RCC 7860 (cell line): ENCODE results near the gene STARD10.
"Not testable (repeated sequence)": the region's sequence is repeated elsewhere in the genome, so short reads cannot be mapped to it uniquely, and the experiment has no call there.

Experiments
- DNase-seq: peaks from one replicate; pipeline ENCODE4 v3.0.0-alpha.2; 2015; ENCODE audit warnings: low spot score
- FAIRE-seq: peaks from 2 replicates; lab custom pipeline; 2012; peaks lifted over from hg19 to GRCh38; lab: Jason Lieb, UNC

STARD10 gene

DNA sequence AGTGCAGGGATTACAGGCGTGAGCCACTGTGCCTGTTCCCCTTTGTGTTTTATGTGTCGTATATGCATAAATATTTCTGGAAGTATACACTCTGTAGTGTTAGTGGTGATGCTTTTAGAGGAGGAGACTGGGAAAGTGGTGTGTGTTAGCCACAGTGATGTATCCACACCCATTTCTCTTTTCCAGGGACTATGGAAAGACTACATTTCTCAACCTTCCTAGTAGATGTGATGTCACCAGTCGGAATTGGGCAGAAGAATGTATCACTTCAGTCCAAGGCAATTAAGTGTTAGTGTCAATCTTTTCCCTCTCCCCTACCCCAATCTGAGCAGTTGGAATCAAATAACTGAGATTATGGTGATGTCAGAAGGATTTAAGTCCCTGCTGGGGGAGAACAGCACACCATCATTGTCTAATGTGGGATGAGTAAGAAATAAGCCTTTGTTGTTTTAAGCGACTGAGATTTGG lies 14.5 kb upstream of the STARD10 start:
- no peak for FAIRE-seq
- no peak for DNase-seq

DNA sequence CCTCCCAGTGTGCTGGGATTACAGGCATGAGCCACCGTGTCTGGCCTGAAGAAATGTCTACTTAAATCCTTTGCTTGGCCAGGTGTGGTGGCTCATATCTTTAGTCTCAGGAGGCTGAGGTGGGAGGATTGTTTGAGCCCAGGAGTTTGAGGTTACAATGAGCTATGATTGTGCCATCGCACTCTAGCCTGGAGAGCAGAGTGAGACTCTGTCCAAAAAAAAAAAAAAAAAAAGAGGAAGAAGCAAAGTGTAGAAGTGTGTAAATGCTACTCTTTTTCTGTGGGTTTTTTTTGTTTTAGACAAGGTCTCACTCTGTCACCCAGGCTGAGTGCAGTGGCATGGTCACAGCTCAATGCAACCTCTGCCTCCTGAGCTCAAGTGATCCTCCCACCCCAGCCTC lies 13.9 kb upstream of the STARD10 start:
- DNase-seq (no peak), FAIRE-seq (no peak)

DNA sequence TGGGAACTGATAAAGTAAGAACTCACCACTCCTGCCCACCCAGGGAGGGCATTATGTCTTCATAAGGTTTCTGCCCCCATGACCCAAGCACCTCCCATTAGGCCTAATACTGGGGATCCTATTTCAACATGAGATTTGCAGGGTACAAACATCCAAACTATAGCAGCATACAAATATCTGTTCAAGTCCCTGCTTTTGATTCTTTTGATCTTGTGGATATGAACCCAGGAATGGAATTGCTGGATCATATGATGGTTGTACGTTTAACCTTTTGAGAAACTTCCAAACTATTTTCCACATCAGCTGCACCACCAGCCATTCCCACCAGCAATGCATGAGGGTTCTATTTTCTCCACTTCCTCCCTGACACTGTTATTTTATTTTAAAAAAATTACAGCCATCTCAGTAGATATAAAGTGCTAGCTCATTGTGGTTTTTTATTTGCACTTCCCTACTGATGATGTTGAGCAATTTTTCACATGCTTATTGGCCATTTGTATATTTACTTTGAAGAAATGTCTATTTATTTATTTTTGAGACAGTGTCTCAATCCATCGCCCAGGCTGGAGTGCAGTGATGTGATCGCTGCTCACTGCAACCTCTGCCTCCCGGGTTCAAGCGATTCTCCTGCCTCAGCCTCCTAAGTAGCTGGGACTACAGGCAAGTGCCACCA lies 13.3 kb upstream of the STARD10 start:
- FAIRE-seq (no peak), DNase-seq (no peak)

DNA sequence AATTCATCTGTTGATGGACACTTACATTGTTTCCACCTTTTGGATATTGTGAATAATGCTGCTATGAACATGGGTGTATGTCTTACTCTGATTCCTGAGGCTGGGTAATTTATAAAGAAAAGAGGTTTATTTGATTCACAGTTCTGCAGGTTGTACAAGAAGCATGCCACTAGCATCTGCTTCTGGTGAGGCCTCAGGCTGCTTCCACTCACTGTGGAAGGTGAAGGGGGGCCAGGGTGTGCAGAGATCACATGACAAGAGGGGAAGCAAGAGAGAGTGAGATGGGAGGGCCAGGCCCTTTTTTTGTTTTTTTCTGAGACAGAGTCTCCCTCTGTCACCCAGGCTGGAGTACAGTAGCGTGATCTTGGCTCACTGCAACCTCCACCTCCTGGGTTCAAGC lies 12.5 kb upstream of the STARD10 start:
- FAIRE-seq, result not testable (repeated sequence)

DNA sequence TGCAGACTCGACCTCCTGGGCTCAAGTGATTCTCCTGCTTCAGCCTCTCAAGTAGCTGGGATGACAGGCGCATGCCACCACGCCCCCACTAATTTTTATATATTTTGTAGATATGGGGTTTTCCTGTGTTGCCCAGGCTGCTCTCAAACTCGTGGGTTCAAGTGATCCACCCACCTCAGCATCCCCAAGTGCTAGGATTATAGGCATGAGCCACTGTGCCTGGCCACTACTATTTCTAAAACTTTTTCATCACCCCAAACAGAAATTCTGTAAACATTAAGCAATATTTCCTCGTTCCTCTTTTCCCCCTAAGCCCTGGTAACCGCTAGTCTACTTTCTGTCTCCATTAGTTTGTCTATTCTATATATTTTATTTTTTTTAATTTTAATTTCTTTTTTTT lies 11.4 kb upstream of the STARD10 start:
- DNase-seq (no peak), FAIRE-seq (no peak)

More for the DNA sequence above, 12.5 kb upstream of the STARD10 start:
- DNase-seq, result not testable (repeated sequence)

DNA sequence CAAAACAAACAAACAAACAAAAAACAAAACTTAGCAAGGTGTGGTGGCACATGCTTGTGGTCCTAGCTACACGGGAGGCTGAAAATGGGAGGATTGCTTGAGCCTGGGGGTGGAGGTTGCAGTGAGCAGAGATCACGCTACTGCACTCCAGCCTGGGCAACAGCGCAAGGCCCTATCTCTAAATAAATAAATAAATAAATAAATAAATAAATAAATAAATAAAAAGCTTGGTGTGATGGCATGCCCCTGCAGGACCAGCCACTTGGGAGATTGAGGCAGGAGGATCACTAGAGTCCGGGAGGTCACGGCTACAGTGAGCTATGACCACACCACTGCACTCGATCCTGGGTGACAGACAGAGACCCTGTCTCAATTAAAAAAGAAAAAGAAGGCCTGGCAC lies 9.0 kb upstream of the STARD10 start:
- DNase-seq, result no peak
- FAIRE-seq, result no peak

DNA sequence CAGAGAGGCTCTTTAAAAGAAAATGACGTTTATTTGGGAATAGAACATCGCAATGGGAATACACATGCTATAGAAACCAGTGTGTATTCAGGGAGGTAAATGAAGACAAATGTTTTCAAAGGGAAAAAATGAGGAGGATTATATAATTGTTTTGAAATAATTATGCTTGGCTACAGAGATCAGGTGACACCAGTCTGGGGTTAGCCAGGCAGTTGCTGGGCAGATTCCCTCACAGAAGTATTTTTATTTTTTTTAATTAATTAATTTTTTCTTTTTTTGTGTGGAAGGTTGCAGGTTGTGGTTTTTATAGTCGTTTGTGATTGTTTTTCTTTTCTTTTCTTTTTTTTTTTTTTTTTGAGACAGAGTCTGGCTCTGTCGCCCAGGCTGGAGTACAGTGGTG lies 5.6 kb upstream of the STARD10 start:
- DNase-seq (no peak), FAIRE-seq (no peak)

DNA sequence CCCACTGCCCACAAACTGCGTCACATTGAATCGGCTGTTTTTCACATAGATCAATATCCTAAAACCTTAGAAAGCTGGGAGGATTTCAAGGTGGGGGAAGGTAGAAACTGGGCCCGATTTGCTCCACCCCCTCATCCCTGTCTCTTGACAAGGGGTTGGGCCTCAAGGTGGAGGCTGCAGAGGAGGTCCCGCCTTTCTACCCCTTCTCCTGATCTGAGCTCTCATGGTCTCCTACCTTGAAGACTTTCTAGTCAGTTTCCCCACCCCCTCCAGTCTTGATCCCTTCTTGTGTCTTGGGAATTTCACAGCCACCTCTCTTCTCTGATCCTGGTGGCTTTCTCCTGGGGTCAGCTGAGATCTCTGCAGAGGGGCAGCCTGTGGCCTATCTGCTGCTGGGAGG lies 4.5 kb upstream of the STARD10 start:
- DNase-seq (no peak), FAIRE-seq (no peak)

DNA sequence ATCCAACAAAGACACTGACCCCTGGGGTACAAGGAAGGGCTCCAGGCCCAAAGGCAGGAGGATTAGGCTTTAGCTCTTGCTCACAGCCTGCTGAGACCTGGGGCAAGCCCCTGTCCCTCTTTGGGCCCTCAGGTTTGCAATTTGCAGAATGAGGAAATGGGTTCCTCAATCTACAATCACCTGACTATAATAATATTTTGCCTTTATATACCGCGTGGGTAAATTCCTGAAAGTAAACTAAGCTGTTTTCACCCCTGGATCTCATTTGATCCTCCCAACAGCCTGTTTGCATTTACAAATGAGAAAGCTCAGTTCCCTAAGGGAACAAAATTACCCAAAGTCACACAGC lies 797 bp downstream of the STARD10 start:
- DNase-seq (no peak), FAIRE-seq (no peak)

DNA sequence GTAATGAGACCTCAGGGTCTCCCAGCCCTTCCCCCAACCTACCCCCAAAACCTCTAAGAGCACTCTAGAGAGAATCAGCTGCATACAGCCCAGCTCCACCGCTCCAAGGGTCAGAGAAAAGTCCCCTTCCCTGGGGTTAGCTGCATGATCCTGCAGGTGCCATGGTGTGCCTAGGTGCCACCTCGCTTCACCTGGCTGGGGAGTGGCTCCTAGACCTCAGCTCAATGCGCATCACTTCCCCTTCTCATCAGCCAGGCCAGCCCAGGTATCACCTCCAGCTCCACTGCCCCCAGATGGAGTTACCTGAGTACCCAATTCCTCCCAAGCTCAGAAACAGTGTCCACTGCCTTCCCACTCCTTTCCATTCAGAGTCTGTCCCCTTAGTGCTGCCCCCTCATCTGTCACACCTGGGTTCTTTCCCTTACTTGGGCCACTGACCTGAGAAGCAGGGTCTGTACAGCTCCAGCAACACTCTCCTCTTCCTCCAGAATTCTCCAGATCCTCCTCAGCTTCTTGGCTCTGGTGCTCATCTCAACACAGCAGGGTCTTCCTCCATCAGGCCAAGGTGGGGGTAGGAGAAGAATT lies 1.3 kb downstream of the STARD10 start:
- FAIRE-seq, result no peak
- DNase-seq, result no peak

DNA sequence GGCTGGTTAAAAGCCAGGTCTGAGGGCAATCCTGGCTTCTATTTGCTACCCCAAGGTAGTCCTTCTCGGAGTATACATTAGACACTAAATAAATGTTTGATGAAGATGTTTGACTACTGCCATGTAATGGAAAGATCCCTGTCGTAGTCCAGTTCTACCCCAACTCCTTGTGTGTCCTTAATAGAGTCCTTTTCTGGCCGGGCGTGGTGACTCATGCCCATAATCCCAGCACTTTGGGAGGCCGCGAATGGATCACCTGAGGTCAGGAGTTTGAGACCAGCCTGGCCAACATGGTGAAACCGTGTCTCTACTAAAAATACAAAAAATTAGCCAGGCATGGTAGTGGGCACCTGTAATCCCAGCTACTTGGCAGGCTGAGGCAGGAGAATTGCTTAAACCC lies 2.6 kb downstream of the STARD10 start:
- not testable (repeated sequence) for DNase-seq, FAIRE-seq

DNA sequence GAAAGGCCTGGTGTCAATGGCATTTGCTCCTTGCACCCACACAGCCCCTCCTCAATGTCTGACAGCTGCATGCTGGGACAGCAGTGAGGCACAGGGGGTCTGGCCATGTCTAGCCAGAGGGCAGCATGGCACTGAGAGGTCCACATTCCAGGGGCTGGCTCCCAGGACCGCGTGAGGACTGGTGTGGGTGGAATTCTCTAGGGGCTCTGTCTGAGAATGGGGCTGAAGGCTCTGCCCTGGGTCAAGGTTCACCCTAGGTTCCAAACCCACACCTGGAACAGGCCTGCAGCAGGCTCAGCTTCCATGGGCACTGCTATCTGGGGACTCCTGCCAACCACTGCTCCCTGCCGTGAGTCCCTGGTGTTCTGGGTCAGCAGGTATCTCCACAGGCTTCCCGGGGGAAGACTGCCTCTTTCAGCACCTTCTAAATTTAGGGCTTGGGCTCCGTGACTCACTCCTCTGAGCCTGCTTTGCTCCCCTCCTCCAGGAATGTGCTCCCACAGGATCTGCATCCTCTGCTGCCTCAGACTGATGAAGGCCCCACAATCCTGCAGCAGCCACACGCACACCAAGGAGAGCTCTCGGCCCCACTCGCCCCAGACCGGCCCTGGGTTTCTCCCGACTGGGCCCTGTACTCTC lies 4.2 kb downstream of the STARD10 start:
- no peak for FAIRE-seq

DNA sequence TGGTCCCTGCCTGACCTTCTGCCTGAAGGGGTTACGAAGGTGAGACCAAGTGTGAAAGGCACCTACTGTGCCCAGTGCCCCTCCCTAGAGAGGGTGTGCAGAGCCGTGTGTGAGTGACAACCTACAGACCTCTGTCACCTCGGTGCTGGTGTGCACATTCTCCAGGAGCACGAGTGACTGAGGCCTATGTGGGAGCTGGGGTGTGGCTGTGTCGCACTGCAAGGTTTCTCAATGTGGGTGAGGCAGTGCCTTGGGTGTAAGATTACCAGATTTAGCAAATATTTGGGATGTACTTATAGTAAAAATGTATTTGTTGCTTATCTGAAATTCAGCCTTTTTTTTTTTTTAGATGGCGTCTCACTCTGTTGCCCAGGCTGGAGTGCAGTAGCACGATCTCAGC lies 5.6 kb downstream of the STARD10 start:
- DNase-seq, result no peak
- no peak for FAIRE-seq

More for the DNA sequence above, 4.2 kb downstream of the STARD10 start:
- no peak for DNase-seq

DNA sequence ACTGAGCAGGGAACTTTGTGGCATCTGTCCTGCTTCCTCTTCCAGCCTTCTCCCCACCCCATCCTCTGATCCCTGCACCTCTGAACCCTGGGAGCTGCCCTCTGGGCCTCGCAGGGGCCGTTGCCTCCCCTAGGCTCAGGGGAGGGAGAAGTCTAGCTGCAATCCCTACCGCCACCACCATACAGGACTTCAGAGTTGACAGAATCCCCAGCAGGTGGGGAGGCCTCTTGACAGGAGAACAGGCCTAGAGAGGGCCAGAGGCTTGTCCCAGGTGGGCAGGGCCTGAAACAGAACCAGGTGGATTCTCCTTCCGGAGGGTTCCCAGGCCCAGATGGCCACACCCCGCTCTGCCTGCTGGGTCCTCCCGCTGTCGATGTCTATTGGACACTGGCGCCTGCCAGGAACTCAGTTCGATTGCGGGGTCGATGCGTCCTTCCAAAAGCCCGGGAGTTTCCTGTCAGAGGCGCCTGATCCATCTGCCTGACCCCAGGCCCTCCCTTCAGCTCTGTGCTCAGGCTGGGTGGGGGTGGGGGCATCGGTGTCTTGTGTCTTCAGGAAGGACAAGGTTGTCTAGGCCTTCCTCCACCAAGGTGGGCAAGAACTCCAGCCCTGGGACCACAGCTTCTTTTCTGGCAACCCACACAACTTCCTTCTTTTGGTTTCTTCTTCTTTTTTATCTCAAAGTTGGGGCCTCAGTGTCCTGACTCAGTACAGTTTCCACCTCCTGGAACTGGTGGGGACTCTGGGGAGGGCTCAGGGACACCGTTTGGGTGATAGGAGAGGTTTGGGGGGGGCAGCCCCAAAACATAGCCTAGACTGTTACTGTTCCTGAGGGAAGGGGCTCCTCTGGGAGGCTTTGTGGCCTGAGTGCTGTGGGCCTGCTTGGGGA lies 6.4 kb downstream of the STARD10 start:
- FAIRE-seq, result no peak
- no peak for DNase-seq

DNA sequence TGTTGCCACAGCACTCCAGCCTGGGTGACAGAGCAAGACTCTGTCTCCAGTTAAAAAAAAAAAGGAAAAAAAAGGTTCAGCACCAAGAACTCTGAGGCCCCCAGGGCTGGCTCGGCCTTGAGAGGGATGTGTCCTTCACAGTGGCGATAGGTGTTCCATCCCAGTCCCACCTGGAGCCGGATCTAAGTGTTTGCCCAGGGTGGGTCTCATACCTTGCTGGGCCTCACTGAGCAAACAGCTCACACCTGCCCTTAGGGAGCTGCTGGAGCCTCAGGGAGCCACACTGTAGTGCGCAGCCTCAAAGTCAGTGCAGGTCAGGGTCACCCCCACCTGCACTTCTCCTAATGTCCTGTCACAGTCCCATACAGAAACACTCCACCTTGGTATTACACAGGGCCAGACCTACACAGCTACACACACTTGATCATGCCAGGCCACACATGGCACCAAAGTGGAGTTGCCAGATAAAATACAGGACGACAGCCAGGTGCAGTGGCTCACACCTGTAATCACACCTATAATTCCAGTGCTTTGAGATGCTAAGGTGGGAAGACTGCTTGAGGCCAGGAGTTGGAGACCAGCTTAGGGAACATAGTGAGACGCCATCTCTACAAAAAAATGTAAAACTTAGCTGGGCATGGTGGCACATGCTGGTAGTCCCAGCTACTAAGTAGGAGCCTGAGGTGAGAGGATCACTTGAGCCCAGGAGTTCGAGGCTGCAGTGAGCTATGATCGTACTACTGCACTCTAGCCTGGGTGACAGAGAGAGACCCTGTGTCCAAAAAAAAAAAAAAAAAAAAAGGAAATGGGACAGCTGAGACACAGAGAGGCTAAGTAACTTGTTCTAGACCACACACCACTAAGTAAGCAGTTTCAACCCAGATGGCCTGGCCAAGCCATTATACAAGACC lies 7.3 kb downstream of the STARD10 start:
- no peak for DNase-seq
- no peak for FAIRE-seq

DNA sequence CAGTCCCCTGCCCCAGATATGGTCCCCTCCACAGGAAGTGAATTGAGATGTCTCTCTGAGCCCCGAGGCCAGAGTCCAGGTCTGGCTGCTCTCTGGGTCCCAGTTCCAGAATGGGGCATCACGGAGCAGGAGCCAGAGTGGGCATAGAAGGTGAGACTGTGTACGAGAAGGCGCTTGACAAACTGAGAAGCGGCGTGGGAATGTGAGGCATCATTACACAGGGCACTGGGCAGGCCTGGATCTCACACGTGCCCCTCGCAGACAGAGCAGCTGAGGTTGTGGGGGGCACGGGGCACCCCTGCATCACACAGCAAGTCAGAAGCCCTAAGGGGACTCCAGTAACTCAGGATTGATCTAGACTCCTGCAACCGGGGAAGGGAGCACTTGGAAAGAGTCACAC lies 9.2 kb downstream of the STARD10 start:
- DNase-seq (no peak), FAIRE-seq (no peak)

DNA sequence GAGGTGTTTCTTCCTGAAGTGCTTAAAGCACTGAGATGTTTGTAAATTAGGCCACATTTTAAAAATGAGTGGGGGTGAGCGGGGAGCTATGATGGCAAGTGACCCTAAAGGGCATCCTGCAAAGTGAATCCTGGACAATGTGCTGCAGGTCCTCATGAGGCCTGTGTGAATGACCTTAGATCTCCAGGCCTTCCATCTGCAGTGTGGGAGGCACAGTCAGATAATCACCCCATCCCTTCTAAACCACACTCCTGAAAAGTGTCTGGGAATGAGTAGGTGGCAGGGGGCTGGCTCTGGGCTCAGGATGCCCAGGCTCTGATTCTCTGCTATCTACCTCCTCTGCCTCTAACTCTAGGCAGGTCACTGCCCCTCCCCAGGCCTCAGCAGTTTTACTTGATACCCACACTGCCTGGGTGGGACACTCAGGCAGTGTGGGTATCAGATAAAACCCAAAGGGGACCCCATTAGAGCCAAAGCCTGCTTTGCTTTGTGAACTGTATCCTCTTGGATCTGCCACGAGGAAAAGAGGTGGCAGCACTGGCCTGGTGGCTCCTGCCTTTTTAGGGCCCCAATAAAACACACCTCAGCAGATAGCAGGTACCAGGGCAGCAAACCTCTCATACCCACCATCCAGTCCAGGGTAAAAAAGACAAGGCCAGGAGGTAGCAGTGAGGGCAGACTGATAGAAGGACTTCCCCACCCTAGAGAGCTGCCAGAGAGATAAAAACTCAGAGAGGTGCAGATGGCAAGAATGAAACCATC lies 10.5 kb downstream of the STARD10 start:
- no peak for DNase-seq
- FAIRE-seq, result no peak

DNA sequence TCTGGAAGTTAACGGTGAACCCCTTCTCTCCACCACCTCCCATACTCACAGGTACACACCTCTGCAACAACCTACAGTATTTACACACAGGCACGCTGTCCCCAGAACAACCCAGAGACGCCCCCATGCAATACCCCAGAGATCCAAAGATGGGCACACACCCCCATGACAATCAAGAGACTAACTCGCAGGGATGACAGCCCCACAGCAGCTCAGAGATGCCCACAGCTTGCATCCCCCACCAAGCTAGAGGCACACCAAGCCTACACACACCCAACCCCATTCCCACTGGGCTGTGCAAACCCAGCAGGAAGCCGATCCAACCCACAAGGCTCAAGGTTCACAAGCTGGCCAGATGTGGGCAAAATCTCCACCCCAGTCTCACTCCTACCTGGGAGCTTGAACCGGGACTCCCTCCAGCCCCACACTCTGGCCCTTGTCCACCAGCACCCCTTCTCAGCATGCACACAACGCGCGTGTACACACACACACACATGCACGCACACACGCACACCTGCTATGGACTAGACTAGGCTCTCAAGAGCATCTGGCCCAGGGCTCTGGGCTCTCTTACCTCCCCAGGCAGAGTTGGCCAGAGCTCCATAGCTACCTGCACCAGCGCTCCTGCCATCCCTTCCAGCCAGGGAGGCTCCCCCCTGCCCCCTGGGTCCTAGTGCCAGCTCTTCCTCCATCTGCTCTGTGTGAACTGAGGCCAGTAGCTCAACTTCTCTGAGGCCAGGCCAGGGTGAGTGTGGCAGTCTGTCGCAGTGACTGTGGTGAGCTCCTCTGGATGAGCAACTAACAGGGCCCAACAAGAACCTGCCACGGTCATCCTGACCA lies 11.5 kb downstream of the STARD10 start:
- FAIRE-seq, result no peak
- no peak for DNase-seq
